ENCODE data around the gene P2RX7.
A peak's percentile ranks its signal among the peaks of the same experiment; 100 is the strongest.
"Not testable (repeated sequence)": the region's sequence is repeated elsewhere in the genome, so short reads cannot be mapped to it uniquely, and the experiment has no call there.

The P2RX7 gene

GRCh38 chr12:121198949-121199348, 66.3 kb downstream of the P2RX7 start:
- no peak for TF ChIP-seq ZNF8 (CRISPR knock-in tag; IDR thresholded peaks at IDR 0.05)
- TF ChIP-seq PPARA (CRISPR knock-in tag; IDR thresholded peaks at IDR 0.05; ENCODE audit: borderline replicate concordance): no peak
- TF ChIP-seq ISL1 (CRISPR knock-in tag; IDR thresholded peaks at IDR 0.05): no peak
- TF ChIP-seq CREB5 (CRISPR knock-in tag; IDR thresholded peaks at IDR 0.05; ENCODE audit: low read depth): no peak
- TF ChIP-seq POU6F1 (CRISPR knock-in tag; IDR thresholded peaks at IDR 0.05; ENCODE audit: borderline replicate concordance, low read depth): no peak
- no peak for TF ChIP-seq TSHZ2 (CRISPR knock-in tag; IDR thresholded peaks at IDR 0.05)
- TF ChIP-seq RARB (CRISPR knock-in tag; IDR thresholded peaks at IDR 0.05): no peak
- TF ChIP-seq SNAI2 (CRISPR knock-in tag; IDR thresholded peaks at IDR 0.05): no peak
- no peak for TF ChIP-seq GLIS3 (CRISPR knock-in tag; IDR thresholded peaks at IDR 0.05)
- no peak for TF ChIP-seq CSDC2 (CRISPR knock-in tag; IDR thresholded peaks at IDR 0.05)
- TF ChIP-seq ZC3H10 (CRISPR knock-in tag; IDR thresholded peaks at IDR 0.05): no peak
- TF ChIP-seq ESRRG (CRISPR knock-in tag; IDR thresholded peaks at IDR 0.05): no peak

GRCh38 chr12:121201140-121201539, 68.5 kb downstream of the P2RX7 start:
- ATAC-seq: not testable (repeated sequence)

More at GRCh38 chr12:121198949-121199348, 66.3 kb downstream of the P2RX7 start:
- ATAC-seq: no peak

- no peak; the same call in 2 of the 3 replicates for ATAC-seq
- TF ChIP-seq ZNF70 (CRISPR knock-in tag; IDR thresholded peaks at IDR 0.05) (no peak), TCF4 (CRISPR knock-in tag; IDR thresholded peaks at IDR 0.05; ENCODE audit: borderline replicate concordance) (peak; percentile 61; the same call in 1 of the 2 replicates)
Observed at GRCh38 chr12:121202407-121203355, 70.0 kb downstream of the P2RX7 start.

GRCh38 chr12:121203482-121203881, 70.8 kb downstream of the P2RX7 start:
- no peak for ATAC-seq
- TF ChIP-seq PATZ1 (CRISPR knock-in tag; IDR thresholded peaks at IDR 0.05; ENCODE audit: borderline replicate concordance) (no peak), ZC3H10 (CRISPR knock-in tag; IDR thresholded peaks at IDR 0.05) (no peak), ZNF8 (CRISPR knock-in tag; IDR thresholded peaks at IDR 0.05) (no peak), TCF4 (CRISPR knock-in tag; IDR thresholded peaks at IDR 0.05; ENCODE audit: borderline replicate concordance) (no peak), ZNF70 (CRISPR knock-in tag; IDR thresholded peaks at IDR 0.05) (no peak)

GRCh38 chr12:121205491-121205890, 72.8 kb downstream of the P2RX7 start:
- no peak for ATAC-seq
- TF ChIP-seq RARB (CRISPR knock-in tag; IDR thresholded peaks at IDR 0.05): no peak
- TF ChIP-seq BACH2 (CRISPR knock-in tag; IDR thresholded peaks at IDR 0.05; ENCODE audit: borderline replicate concordance): no peak
- TF ChIP-seq ZNF70 (CRISPR knock-in tag; IDR thresholded peaks at IDR 0.05): no peak
- no peak for TF ChIP-seq ZFP30 (CRISPR knock-in tag; IDR thresholded peaks at IDR 0.05)
- TF ChIP-seq POU6F1 (CRISPR knock-in tag; IDR thresholded peaks at IDR 0.05; ENCODE audit: borderline replicate concordance, low read depth): no peak
- no peak for TF ChIP-seq GLIS3 (CRISPR knock-in tag; IDR thresholded peaks at IDR 0.05)
- no peak for TF ChIP-seq ZC3H10 (CRISPR knock-in tag; IDR thresholded peaks at IDR 0.05)
- no peak for TF ChIP-seq ARNTL (CRISPR knock-in tag; IDR thresholded peaks at IDR 0.05; ENCODE audit: borderline replicate concordance, low read depth)
- no peak for TF ChIP-seq ZNF8 (CRISPR knock-in tag; IDR thresholded peaks at IDR 0.05)
- TF ChIP-seq SNAI2 (CRISPR knock-in tag; IDR thresholded peaks at IDR 0.05): no peak
- TF ChIP-seq TOX (CRISPR knock-in tag; IDR thresholded peaks at IDR 0.05; ENCODE audit: borderline replicate concordance): no peak
- no peak for TF ChIP-seq CSRNP3 (CRISPR knock-in tag; IDR thresholded peaks at IDR 0.05)
- no peak for TF ChIP-seq TCF4 (CRISPR knock-in tag; IDR thresholded peaks at IDR 0.05; ENCODE audit: borderline replicate concordance)

Measured in SK-N-SH treated with all-trans-retinoic acid at 6 μM for 48 hours (cell line).